ENCODE data around the gene CENPC. TPM values are rescaled to one million over a fixed set of nuclear protein-coding genes. Genes with fewer than 3 reads are reported as not detected.
"Not testable (repeated sequence)": the region's sequence is repeated elsewhere in the genome, so short reads cannot be mapped to it uniquely, and the experiment has no call there.

The CENPC gene
- total and polyA plus RNA-seq, 9 donors = 10.9 to 23.4 (median 13.5) TPM

DNA sequence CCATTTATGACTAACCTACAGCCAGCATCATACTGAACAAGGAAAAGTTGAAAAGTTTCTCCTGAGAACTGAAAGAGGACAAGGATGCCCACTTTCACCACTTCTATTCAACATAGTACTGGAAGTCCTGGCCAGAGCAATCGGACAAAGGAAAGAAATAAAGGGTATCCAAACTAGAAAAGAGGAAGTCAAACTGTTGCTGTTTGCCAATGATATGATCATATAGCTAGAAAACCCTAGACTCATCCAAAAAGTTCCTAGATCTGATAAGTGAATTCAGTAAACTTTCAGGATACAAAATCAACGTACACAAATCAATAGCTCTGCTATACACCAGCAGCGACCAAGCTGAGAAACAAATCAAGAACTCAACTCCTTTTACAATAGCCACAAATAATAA lies 64.5 kb downstream of the CENPC start:
- peaks cover 36% of the 10 kb centered on the region for H3K9me3 ChIP-seq (replicated peaks; ENCODE audit: control insufficient read depth, low read depth, low read length)
- H3K27ac ChIP-seq (ENCODE audit: low read length) = no peak overlapping the region
- no peaks in the 10 kb centered on the region for H3K27me3 ChIP-seq (ENCODE audit: control insufficient read depth, insufficient read depth, low read length)
- H3K4me1 ChIP-seq (ENCODE audit: control insufficient read depth, insufficient read depth, low read length) = no peaks in the 10 kb centered on the region
- WGBS (ENCODE audit: insufficient coverage) = no CpG with 5 or more reads among the region's 3 CpGs
- no peak for DNase-seq
- H3K36me3 ChIP-seq (ENCODE audit: control insufficient read depth, insufficient read depth, low read length) = peaks cover 32% of the 10 kb centered on the region
- no peak overlapping the region for H3K4me3 ChIP-seq (ENCODE audit: low read length)

DNA sequence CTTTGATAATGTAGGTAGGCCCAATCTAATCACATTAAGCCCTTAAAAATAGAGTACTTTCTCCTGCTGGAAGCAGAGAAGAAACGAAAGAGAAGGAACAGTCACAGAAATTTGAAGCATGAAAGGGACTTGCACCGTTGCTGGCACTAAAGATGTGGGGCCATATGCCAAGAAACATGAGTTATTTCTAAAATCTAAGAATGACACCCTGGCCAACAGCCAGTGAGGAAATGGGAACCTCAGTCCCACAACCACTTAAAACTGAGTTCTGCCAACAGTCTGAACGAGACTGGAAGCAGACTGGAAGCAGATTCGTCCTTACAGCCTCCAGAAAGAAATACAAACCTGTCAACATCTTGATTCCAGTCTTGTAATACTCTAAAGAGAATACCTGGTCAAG lies 70.1 kb downstream of the CENPC start:
- no peak for DNase-seq
- Histone ChIP-seq H3K4me3 (ENCODE audit: low read length) (no peak overlapping the region), H3K4me1 (ENCODE audit: control insufficient read depth, insufficient read depth, low read length) (no peaks in the 10 kb centered on the region), H3K27ac (ENCODE audit: low read length) (no peak overlapping the region), H3K27me3 (ENCODE audit: control insufficient read depth, insufficient read depth, low read length) (no peaks in the 10 kb centered on the region), H3K36me3 (ENCODE audit: control insufficient read depth, insufficient read depth, low read length) (peaks cover 39% of the 10 kb centered on the region), H3K9me3 (replicated peaks; ENCODE audit: control insufficient read depth, low read depth, low read length) (peaks cover 27% of the 10 kb centered on the region)
- WGBS (ENCODE audit: insufficient coverage) = 49% methylated on average over 2 of the region's 4 CpGs

DNA sequence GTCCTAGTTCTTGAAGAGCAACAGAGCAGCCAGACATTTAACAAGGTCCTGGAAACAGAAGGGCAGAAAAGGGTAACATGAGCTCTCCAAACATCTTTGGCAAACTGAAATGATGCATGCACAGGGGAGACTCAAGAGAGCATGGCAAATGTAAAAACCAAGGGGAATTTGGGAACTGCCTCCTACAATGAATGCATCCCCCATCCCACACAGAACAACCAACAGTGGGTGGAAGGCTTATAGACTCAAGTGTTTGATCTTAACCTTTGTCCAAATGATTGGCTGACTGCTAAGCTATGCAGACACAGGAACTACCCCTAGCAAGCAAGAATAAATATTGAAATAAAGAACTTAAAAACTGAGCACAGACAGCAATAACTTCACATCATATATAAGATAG lies 74.4 kb downstream of the CENPC start:
- Histone ChIP-seq H3K36me3 (ENCODE audit: control insufficient read depth, insufficient read depth, low read length) (peaks cover 32% of the 10 kb centered on the region), H3K27ac (ENCODE audit: low read length) (no peak overlapping the region)
- no peak for DNase-seq

DNA sequence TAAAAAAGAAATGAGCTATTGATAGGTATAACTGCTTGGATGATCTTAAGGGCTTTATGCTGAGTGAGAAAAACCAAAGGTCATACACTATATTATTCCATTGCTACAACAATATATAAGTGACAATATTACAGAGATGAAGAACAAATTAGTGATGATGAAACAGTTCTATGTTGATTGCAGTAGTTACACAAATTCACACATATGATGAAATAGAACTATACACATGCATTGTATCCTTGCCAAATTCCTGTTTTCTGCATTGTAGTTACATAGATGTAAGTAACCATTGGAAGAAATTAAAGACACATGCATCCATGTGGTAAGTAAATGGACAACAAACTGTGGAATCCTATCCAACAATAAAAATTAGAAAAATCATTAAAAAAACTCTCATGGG lies 76.5 kb downstream of the CENPC start:
- Histone ChIP-seq H3K4me1 (ENCODE audit: control insufficient read depth, insufficient read depth, low read length) (no peaks in the 10 kb centered on the region), H3K27me3 (ENCODE audit: control insufficient read depth, insufficient read depth, low read length) (no peaks in the 10 kb centered on the region), H3K27ac (ENCODE audit: low read length) (no peak overlapping the region), H3K4me3 (ENCODE audit: low read length) (no peak overlapping the region), H3K9me3 (replicated peaks; ENCODE audit: control insufficient read depth, low read depth, low read length) (no peaks in the 10 kb centered on the region), H3K36me3 (ENCODE audit: control insufficient read depth, insufficient read depth, low read length) (peaks cover 17% of the 10 kb centered on the region)
- DNase-seq = no peak

More for the DNA sequence above, 74.4 kb downstream of the CENPC start:
- Histone ChIP-seq H3K4me3 (ENCODE audit: low read length) (no peak overlapping the region), H3K9me3 (replicated peaks; ENCODE audit: control insufficient read depth, low read depth, low read length) (peaks cover 2% of the 10 kb centered on the region), H3K27me3 (ENCODE audit: control insufficient read depth, insufficient read depth, low read length) (no peaks in the 10 kb centered on the region), H3K4me1 (ENCODE audit: control insufficient read depth, insufficient read depth, low read length) (no peaks in the 10 kb centered on the region)

DNA sequence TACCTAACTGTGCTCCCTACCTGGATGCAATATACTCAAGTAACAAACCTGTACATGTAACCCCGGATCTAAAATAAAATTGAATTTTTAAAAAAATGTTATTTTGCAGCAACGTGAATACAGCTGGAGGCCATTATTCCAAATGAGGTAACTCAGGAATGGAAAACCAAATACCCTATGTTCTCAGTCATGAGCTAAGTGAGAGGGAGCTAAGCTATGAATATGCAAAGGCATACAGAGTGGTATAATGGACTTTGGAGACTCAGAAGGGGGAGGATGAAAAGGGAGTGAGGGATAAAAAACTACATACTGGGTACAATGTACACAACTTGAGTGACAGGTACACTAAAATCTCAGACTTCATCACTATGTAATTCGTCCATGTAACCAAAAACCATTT lies 78.6 kb downstream of the CENPC start:
- no peak for DNase-seq
- Histone ChIP-seq H3K27ac (ENCODE audit: low read length) (no peak overlapping the region), H3K4me1 (ENCODE audit: control insufficient read depth, insufficient read depth, low read length) (no peaks in the 10 kb centered on the region), H3K36me3 (ENCODE audit: control insufficient read depth, insufficient read depth, low read length) (peaks cover 12% of the 10 kb centered on the region), H3K27me3 (ENCODE audit: control insufficient read depth, insufficient read depth, low read length) (no peaks in the 10 kb centered on the region), H3K4me3 (ENCODE audit: low read length) (no peak overlapping the region), H3K9me3 (replicated peaks; ENCODE audit: control insufficient read depth, low read depth, low read length) (no peaks in the 10 kb centered on the region)
- no CpG with 5 or more reads among the region's 3 CpGs for WGBS (ENCODE audit: insufficient coverage)

DNA sequence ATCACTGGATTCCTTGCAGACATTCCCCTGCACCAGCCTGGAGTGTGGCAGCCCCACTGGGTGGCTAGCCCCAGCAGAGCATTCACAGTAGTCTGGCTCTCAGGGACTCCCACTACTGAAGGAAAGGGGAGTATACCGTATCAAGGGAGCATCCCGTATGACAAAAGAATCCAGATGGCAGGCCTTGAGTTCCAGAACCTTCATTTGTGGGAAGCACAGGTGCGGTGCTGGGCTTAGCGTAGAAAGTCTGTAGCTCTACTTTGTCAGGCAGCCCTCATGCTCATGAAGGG lies 79.6 kb downstream of the CENPC start:
- no peaks in the 10 kb centered on the region for H3K9me3 ChIP-seq (replicated peaks; ENCODE audit: control insufficient read depth, low read depth, low read length)
- H3K27me3 ChIP-seq (ENCODE audit: control insufficient read depth, insufficient read depth, low read length) = no peaks in the 10 kb centered on the region
- peaks cover 8% of the 10 kb centered on the region for H3K36me3 ChIP-seq (ENCODE audit: control insufficient read depth, insufficient read depth, low read length)
- no peak overlapping the region for H3K4me3 ChIP-seq (ENCODE audit: low read length)
- WGBS (ENCODE audit: insufficient coverage) = 83% methylated on average over 4 of the region's 4 CpGs
- DNase-seq = no peak
- no peak overlapping the region for H3K27ac ChIP-seq (ENCODE audit: low read length)
- no peaks in the 10 kb centered on the region for H3K4me1 ChIP-seq (ENCODE audit: control insufficient read depth, insufficient read depth, low read length)

DNA sequence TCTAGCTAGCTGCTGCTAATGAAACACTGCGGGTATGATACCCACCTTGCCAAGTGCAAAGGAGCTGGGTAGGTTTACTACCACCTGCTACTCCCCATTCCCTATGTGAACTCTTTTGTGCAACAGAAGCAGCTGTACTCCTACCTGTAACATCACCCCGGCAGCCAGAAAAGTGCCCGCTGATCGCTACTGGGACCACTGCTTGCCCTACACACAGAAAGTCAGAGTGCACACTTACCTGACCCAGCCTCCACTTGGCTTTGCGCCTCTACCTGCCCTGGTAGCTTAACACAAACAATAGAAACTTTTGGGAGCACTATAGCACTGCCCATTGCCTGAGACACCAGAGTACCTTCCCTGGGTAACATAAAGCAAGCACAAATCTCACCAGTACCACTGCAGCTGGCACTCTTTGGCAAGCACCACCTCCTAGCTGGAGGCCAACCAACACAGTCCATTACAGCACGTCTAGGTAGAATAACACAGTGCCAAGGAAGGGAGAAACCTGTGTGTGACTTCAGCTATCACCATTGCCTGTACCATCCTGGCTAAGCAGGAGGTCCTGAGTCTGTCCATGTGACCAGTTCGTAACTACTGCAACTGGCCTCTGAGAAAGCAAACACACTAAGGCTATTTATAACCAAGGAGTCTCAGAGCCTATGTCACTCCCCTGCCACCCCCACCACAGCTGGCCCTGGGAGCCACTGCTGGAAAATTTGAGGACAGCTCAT lies 80.1 kb downstream of the CENPC start:
- peaks cover 8% of the 10 kb centered on the region for H3K36me3 ChIP-seq (ENCODE audit: control insufficient read depth, insufficient read depth, low read length)
- H3K27ac ChIP-seq (ENCODE audit: low read length) = no peak overlapping the region
- no peak overlapping the region for H3K4me3 ChIP-seq (ENCODE audit: low read length)
- H3K27me3 ChIP-seq (ENCODE audit: control insufficient read depth, insufficient read depth, low read length) = no peaks in the 10 kb centered on the region
- no peaks in the 10 kb centered on the region for H3K4me1 ChIP-seq (ENCODE audit: control insufficient read depth, insufficient read depth, low read length)
- H3K9me3 ChIP-seq (replicated peaks; ENCODE audit: control insufficient read depth, low read depth, low read length) = no peaks in the 10 kb centered on the region
- peak; percentile 7 for DNase-seq
- WGBS (ENCODE audit: insufficient coverage) = 95% methylated on average over 6 of the region's 7 CpGs

DNA sequence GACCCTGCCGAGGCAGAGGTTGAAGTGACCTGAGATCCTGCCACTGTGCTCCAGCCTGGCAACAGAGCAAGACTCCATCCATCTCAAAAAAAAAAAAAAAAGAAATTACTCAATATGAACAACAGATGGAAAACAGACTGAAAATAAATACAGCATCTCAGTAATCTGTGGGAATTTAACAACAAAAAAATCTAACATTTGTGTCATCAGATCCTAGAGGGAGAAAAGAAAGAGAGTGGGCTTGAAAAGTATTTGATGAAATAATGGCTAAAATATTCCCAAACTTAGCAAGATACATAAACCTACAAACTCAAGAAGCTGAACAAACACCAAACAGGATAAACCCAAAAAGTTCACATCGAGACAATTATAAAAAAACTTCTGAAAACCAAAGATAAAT lies 84.7 kb downstream of the CENPC start:
- peaks cover 3% of the 10 kb centered on the region for H3K36me3 ChIP-seq (ENCODE audit: control insufficient read depth, insufficient read depth, low read length)
- H3K27ac ChIP-seq (ENCODE audit: low read length) = no peak overlapping the region
- no peaks in the 10 kb centered on the region for H3K27me3 ChIP-seq (ENCODE audit: control insufficient read depth, insufficient read depth, low read length)
- no peak overlapping the region for H3K4me3 ChIP-seq (ENCODE audit: low read length)
- H3K9me3 ChIP-seq (replicated peaks; ENCODE audit: control insufficient read depth, low read depth, low read length) = peaks cover 3% of the 10 kb centered on the region
- DNase-seq = no peak
- no CpG with 5 or more reads among the region's 2 CpGs for WGBS (ENCODE audit: insufficient coverage)
- no peaks in the 10 kb centered on the region for H3K4me1 ChIP-seq (ENCODE audit: control insufficient read depth, insufficient read depth, low read length)

DNA sequence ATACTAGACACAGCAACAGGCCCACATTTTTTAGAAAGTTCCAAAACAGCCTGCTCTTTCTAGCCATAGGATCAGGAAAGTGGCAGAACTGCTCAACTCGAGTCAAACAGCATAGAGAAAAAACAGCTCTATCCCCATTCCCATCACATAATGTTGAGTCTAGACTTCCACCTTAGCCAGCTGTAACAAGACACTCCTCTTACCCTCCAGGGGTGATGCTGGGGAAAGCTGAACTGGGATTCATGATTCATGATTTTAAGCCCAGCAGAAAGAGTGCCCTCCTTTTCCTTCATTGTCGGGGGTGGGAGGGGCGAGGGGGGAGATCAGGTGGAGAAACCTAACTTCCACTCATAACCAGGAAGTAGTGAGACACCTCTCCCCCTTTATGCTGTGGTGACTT lies 86.1 kb downstream of the CENPC start:
- Histone ChIP-seq H3K9me3 (replicated peaks; ENCODE audit: control insufficient read depth, low read depth, low read length) (peaks cover 3% of the 10 kb centered on the region), H3K36me3 (ENCODE audit: control insufficient read depth, insufficient read depth, low read length) (peaks cover 7% of the 10 kb centered on the region), H3K4me3 (ENCODE audit: low read length) (no peak overlapping the region), H3K27me3 (ENCODE audit: control insufficient read depth, insufficient read depth, low read length) (no peaks in the 10 kb centered on the region), H3K4me1 (ENCODE audit: control insufficient read depth, insufficient read depth, low read length) (no peaks in the 10 kb centered on the region), H3K27ac (ENCODE audit: low read length) (no peak overlapping the region)
- WGBS (ENCODE audit: insufficient coverage) = no CpG with 5 or more reads among the region's 3 CpGs
- no peak for DNase-seq

DNA sequence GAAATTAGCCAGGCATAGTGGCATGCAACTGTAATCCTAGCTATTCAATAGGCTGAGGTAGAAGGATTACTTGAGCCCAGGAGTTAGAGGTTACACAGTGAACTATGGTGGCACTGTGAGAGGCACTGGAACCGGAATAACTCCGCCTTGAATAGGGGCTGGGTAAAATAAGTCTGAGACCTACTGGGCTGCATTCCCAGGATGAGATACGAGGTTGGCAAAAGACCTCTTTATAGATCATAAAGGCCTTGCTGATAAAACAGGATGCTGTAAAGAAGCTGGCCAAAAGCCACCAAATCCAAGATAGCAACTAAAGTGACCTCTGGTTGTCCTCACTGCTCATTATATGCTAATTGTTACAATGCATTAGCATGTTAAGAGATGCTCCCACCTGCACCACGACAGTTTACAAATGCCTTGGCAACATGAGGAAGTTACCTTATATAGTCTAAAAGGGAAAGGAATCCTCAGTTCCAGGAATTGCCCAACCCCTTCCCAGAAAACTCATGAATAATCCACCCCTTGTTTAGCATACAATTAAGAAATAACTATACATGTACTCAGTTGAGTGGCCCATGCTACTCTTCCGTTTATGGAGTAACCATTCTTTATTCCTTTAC lies 88.6 kb downstream of the CENPC start:
- 100% methylated on average over 1 of the region's 5 CpGs for WGBS (ENCODE audit: insufficient coverage)
- H3K27ac ChIP-seq (ENCODE audit: low read length) = no peak overlapping the region
- no peaks in the 10 kb centered on the region for H3K27me3 ChIP-seq (ENCODE audit: control insufficient read depth, insufficient read depth, low read length)
- H3K4me3 ChIP-seq (ENCODE audit: low read length) = no peak overlapping the region
- H3K9me3 ChIP-seq (replicated peaks; ENCODE audit: control insufficient read depth, low read depth, low read length) = peaks cover 3% of the 10 kb centered on the region
- DNase-seq = no peak
- no peaks in the 10 kb centered on the region for H3K4me1 ChIP-seq (ENCODE audit: control insufficient read depth, insufficient read depth, low read length)
- peaks cover 7% of the 10 kb centered on the region for H3K36me3 ChIP-seq (ENCODE audit: control insufficient read depth, insufficient read depth, low read length)

DNA sequence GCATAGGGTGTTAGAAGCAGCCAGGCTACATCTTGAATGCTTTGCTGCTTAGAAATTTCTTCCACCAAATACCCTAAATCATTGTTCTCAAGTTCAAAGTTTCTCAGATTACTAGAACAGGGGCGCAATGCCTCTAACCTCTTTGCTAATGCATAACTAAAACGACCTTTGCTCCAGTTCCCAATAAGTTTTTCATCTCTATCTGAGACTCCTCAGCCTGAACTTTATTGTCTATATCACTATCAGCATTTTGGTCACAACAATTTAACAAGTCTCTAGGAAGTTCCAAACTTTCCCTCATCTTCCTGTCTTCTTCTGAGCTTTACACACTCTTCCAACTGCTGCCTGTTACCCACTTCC lies 92.5 kb downstream of the CENPC start:
- H3K36me3 ChIP-seq (ENCODE audit: control insufficient read depth, insufficient read depth, low read length); H3K4me3 ChIP-seq (ENCODE audit: low read length); H3K27me3 ChIP-seq (ENCODE audit: control insufficient read depth, insufficient read depth, low read length); DNase-seq; H3K9me3 ChIP-seq (replicated peaks; ENCODE audit: control insufficient read depth, low read depth, low read length); H3K4me1 ChIP-seq (ENCODE audit: control insufficient read depth, insufficient read depth, low read length); H3K27ac ChIP-seq (ENCODE audit: low read length): not testable (repeated sequence)
- WGBS (ENCODE audit: insufficient coverage) = 78% methylated on average over 2 of the region's 2 CpGs

All from muscle of leg (tissue), 11 donors.